Adrenal gland (tissue), 5 donors: ENCODE results near the gene NACAD.

ENCODE experiments used
- CTCF ChIP-seq, 6 experiments: fragments of 450-650 bp in 4 of 6; fragments of 200-600 bp in 2 of 6; sonication (generic) in 1 of 6; IDR thresholded peaks; 1 replicate in 5 of 6; 2 replicates in 1 of 6; pipeline versions ENCODE4 v1.5.1 to v1.8.0; 2016 to 2021; ENCODE audit warnings: antibody characterized with exemption in 6 of 6, mild to moderate bottlenecking in 2 of 6, moderate library complexity in 1 of 6
- POLR2A ChIP-seq, 2 donors: fragments of 450-650 bp; IDR thresholded peaks; one replicate each; pipeline ENCODE4 v1.6.1; 2017; ENCODE audit warnings: antibody characterized with exemption in 2 of 2, mild to moderate bottlenecking in 2 of 2, moderate library complexity in 1 of 2
- donor health status: DM: no; HTN: no; CAD: no.

GRCh38 chr7:45033931-45034290 is 54.9 kb downstream of the NACAD start:
- no peak for TF ChIP-seq CTCF (IDR thresholded peaks at IDR 0.05)
- TF ChIP-seq POLR2A (IDR thresholded peaks at IDR 0.05): no peak
